AML-193 (cell line): ENCODE results near the gene MACROH2A2.
"Not testable (repeated sequence)": the region's sequence is repeated elsewhere in the genome, so short reads cannot be mapped to it uniquely, and the experiment has no call there.

Experiments
- DNase-seq, 2 experiments: peaks; one replicate each; lab custom pipeline; 2025; lab: John Stamatoyannopoulos, UW

The MACROH2A2 gene

GRCh38 chr10:70052462-70053217 lies at the start of gene MACROH2A2:
TSS of gene MACROH2A2 (plus strand) at chr10:70052846. CDS start at chr10:70075659, 22,813 bp downstream.
- DNase-seq, result no peak

DNA sequence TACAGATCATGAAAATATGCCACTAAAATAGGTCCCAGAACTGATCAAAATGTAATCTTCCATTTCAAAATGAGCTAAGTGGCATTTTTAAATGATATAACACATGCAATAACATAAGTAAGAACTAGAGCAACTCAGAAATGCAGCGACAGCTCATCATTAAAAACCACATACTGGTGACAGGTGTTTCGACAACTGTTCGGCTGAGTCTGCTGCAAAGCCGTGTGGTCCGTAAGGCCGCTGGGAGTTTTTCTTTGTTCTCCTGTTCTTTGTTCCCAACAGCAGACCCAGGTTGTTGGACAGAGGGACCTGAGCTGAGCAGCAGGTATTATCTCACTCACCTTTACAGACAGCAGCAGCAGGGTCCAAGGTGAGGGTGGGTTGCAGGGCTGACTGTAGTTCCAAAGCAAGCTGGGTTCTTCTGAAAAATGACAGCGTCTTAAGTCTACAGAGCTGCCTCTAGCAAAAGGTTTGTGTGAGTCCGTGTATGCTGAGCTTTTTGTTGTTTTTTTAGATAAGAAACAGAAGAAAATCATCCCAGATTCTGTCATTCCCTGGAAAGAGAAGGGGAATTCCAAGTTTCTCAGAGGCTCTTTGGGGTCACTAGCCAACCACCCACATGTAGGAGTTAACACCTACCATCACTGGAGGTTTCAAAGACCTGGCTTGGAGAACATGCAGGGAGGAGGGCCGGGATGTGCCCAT lies 45.4 kb upstream of the MACROH2A2 start:
- no peak for DNase-seq

GRCh38 chr10:70031215-70031614 lies 21.4 kb upstream of the MACROH2A2 start:
- DNase-seq, result no peak

DNA sequence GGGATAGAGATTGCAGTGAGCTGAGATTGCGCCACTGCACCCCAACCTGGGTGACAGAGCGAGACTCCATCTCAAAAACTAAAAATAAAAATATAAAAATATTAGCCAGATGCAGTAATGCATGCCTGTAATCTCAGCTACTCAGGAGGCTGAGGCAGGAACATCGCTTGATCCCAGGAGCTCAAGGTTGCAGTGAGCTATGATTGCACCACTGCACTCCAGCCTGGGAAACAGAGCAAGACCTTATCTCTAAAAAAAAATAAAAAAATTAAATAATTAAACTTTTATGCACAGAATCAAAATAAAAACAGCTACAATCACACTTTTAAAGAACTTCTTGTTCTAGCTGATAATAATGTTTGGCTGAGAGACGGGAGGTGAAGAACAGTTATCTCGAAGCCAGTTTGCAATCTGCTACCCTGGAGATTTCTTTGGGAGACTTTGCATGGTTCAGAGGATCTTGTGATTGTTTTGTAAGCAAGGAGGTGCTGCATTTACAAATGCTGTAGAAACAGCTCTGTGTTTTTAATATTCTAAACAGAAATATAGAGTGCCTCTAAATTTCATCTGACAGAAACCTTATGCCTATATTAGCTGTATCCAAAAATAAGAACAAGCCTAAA lies 19.9 kb upstream of the MACROH2A2 start:
- DNase-seq, result no peak

DNA sequence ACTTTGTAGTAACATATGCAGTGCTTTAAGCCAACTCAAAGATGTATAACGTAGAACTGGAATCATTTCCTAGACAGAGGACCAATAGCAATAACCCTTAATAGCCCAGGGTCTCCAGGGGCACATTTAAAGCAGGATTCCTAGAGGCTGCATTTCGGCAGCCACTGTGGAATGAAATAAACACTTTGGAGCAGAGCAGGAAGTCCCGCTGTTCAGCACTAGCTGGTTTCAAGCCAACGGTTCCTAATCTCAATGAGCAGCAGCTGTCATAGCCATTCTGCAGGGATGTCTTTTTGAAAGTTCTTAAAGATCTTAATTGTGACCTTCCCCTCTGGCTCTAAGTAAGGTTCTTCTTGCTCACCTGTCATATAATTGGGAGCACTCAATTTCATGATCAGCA lies 18.4 kb upstream of the MACROH2A2 start:
- DNase-seq, result no peak

DNA sequence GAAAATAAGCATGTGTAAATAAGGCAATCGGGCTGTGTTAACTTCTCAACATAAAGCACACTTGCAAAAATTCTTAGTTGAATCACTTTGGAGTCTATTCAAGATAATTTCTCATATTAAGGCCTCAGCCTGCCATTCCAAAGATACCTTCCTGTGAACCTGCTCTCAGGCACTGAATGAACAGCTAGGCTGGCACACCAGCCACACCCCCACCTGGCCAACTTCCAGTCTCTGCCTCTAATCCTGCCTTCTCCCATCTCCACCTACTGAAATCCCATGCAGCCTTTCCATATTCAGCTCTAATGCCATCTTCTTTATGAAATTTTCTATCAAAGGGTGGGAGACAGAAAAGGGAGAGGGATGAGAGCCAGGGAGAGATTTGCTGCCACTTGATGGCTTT lies 17.1 kb upstream of the MACROH2A2 start:
- DNase-seq, result no peak

- DNase-seq, result no peak
Observed at GRCh38 chr10:70038923-70039322, 13.7 kb upstream of the MACROH2A2 start.

DNA sequence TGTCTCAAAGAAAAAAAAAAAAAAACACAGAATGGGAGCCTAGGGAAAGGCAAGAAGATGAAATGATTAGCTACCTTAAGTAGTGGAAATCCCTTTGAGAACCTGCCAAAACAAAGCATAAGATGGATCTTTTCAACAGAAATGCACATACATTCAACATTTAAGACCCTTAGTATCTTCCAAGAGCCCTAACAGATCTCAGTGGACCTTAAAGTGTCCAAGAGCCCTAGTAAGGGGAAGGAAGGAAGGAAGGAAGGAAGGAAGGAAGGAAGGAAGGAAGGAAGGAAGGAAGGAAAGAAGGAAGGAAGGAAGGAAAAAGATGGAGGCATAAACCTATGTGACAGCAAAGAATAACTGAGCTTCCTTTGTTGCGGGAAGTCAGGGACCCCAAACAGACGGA lies 11.6 kb upstream of the MACROH2A2 start:
- DNase-seq, result no peak

- DNase-seq, result not testable (repeated sequence)
Observed at GRCh38 chr10:70041739-70042138, 10.9 kb upstream of the MACROH2A2 start.

DNA sequence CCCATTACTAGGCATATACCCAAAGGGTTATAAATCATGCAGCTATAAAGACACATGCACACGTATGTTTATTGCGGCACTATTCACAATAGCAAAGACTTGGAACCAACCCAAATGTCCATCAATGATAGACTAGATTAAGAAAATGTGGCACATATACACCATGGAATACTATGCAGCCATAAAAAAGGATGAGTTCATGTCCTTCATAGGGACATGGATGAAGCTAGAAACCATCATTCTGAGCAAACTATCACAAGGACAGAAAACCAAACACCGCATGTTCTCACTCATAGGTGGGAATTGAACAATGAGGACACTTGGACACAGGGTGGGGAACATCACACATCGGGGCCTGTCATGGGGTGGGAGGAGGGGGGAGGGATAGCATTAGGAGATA lies 5.6 kb upstream of the MACROH2A2 start:
- DNase-seq, result not testable (repeated sequence)

DNA sequence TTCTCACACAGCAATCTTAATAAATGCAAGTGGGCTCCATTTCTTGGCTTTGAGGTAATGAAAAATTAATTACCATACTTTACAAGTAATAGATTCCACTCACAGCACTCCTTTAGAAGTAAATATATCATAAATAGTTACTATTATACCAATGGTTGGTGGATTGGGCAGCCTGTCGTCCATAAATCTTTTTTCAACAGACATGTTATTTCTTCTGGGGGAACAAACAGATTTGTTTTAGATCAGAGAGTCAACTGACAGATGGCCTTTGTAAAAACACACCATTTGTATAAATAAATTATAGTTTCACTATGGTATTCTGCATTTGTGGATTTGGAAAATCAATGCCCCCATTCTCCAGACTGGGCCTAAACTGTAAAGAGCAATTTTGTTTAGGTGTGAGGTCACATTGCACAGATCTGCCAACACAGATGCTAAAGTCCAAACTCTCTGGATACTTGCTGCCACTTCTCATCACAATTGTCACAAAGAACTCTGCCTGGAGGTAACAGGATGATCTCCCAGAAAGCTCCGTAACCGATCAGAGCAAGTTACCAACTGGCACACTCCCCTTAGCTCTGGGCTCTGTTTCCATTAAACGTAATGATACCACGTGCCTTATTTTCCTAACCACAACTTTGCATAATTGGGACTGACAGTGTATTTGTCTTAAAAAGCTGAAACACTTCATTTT lies 4.5 kb upstream of the MACROH2A2 start:
- no peak for DNase-seq

DNA sequence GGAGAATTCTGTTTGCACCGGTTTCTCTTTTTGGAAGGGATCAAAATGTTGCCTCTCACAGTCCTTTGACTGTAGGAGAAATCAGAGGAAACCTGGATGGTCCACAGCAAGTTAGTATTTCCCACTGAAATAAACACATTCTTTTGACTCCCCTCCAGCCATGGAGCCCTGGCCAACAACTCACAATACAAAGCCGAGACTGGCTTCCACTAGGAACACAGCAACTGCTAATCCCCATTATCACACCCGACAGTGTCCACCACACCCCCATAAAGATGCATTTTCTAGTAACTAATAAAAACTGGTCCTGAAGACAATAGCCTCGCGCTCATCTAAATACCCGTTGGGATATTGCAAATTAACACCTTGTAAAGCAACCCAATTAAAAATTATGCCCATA lies 798 bp upstream of the MACROH2A2 start:
- no peak for DNase-seq

- DNase-seq, result no peak
Observed at GRCh38 chr10:70053218-70053840, 683 bp downstream of the MACROH2A2 start.

DNA sequence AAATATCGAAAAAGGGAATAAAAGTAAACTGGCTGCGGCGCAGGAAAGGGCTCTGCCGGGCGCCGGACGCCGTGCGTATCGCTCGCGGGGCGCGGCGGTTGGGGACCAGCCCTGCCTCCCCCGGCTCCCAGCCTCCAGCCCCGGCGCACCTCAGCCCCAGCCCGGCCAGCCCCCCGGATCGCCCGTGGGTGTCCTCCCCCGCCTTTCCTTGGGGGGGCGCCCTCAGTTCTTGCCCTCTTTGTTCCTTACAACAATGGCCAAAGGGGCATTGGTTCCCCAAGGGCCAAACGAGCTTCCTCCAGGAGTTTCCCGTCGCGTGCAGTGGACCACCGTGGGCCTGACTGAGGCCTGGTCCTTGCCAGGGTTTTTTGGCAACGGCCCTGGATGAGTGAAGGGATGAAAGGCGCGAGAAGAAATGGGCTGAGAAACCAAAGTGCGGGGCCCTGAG lies 1.2 kb downstream of the MACROH2A2 start:
- DNase-seq, result no peak

DNA sequence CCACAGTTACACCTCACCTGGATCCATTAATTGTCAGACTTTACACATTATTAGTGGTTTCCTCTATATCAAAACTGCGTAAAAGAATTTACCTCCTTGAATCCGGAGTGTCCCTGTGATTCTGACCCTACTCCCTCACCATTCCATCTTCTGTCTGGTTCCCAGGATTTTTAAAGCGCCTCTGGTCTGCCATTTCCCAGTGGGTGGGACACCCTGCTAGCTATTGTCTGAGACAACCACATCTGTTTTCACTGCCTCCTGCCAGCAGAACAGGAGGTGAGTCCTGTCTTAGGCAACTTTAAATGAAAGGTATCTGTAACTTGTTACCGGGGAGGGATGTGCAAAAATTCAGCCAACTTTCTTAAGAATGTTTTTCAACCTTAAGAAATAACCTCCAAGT lies 2.3 kb downstream of the MACROH2A2 start:
- DNase-seq, result no peak

GRCh38 chr10:70055550-70055949 lies 2.9 kb downstream of the MACROH2A2 start:
- no peak for DNase-seq

GRCh38 chr10:70057306-70057705 lies 4.7 kb downstream of the MACROH2A2 start:
- no peak for DNase-seq

DNA sequence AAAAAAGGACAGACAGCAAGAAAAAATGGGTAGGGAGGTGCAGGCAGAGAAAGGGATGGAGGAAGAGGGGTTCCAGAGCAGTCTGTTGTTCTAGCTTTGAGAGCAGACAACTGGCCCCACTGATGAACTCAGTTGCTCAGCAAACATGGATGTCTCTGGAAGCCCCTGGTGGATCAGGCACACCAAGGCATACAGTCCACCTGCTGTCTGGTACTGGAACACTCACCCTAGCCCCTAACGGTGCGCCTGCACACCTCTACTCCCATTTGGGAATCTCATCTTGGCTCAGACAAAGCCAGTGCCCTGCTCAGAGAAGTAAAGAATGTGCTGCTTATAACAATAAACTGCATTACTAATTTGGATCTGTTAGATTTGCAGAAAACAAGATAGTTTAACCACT lies 7.7 kb downstream of the MACROH2A2 start:
- DNase-seq, result no peak

GRCh38 chr10:70063418-70064098 lies 10.9 kb downstream of the MACROH2A2 start:
- no peak for DNase-seq

DNA sequence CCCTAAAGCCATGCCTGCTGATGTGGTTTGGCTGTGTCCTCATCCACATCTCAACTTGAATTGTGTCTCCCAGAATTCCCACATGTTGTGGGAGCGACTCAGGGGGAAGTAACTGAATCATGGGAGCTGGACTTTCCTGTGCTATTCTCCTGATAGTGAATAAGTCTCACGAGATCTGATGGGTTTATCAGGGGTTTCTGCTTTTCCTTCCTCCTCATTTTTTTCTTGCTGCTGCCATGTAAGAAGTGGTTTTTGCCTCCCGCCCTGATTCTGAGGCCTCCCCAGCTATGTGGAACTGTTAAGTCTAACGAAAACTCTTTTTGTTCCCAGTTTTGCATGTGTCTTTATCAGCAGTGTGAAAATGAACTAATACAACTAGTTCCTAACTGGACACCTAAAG lies 11.8 kb downstream of the MACROH2A2 start:
- no peak for DNase-seq

DNA sequence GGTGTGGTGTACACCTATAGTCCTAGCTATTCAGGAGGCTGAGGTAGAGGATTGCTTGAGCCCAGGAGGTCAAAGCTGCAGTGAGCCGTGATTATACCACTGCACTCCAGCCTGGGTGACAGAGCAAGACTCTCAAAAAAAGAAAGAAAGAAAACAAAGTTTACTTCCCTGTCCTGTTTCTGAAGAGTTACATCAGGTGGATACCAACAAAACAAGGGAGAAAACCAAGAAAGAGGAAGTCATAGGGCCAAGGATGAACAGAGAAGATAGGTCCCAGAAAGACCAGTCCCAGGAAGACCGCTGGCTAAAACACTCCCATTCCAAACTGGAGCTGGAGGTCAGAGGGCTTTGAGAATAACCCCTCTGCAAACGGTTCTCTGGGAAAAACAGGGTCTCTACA lies 13.5 kb downstream of the MACROH2A2 start:
- DNase-seq, result no peak
